SU-DHL-6 (cell line): ENCODE results near the gene NAT9.
A peak's percentile ranks its signal among the peaks of the same experiment; 100 is the strongest.

ENCODE experiments used
- H2AFZ ChIP-seq: fragments of 200-600 bp; sonication (generic); 2 replicates; pipeline ENCODE4 v1.6.1; 2014; ENCODE audit warnings: low read depth, mild to moderate bottlenecking, moderate library complexity, mixed read lengths, antibody characterized with exemption, low read length; ENCODE audit not compliant: severe bottlenecking
- H3F3A ChIP-seq: fragments of 200-600 bp; shearing (Covaris generic); 2 replicates; pipeline ENCODE4 v1.6.0; 2016; ENCODE audit warnings: antibody characterized with exemption, mild to moderate bottlenecking; ENCODE audit not compliant: insufficient read depth
- H3K27ac ChIP-seq: fragments of 200-600 bp; sonication (generic); 2 replicates; pipeline ENCODE4 v1.5.1; 2016; ENCODE audit warnings: low read depth, mild to moderate bottlenecking, low read length, moderate library complexity, mixed read lengths
- H3K27me3 ChIP-seq: fragments of 200-600 bp; sonication (generic), shearing (Covaris generic); 2 replicates; pipeline ENCODE4 v1.6.0; 2014; ENCODE audit warnings: mild to moderate bottlenecking, low read length
- H3K36me3 ChIP-seq: fragments of 200-600 bp; sonication (generic); 2 replicates; pipeline ENCODE4 v1.6.1; 2014; ENCODE audit warnings: mild to moderate bottlenecking, low read length, mixed read lengths
- H3K4me2 ChIP-seq: fragments of 300-600, 200-600 bp; shearing (Covaris generic), sonication (generic); 2 replicates; pipeline ENCODE4 v1.6.0; 2014; ENCODE audit warnings: low read length, low read depth, mild to moderate bottlenecking; ENCODE audit not compliant: poor library complexity, severe bottlenecking
- H3K4me3 ChIP-seq: fragments of 200-600 bp; sonication (generic); 2 replicates; pipeline ENCODE4 v1.5.1; 2014; ENCODE audit warnings: antibody characterized with exemption, low read length, mild to moderate bottlenecking, mixed read lengths; ENCODE audit not compliant: insufficient read depth, poor library complexity, severe bottlenecking
- H3K79me2 ChIP-seq: fragments of 200-600 bp; sonication (generic); 2 replicates; pipeline ENCODE4 v1.6.1; 2014; ENCODE audit warnings: mild to moderate bottlenecking, low read length, moderate library complexity; ENCODE audit not compliant: insufficient read depth
- H3K9ac ChIP-seq: fragments of 200-600 bp; sonication (generic); 2 replicates; pipeline ENCODE4 v1.7.0; 2014; ENCODE audit warnings: mild to moderate bottlenecking, low read length
- H3K9me2 ChIP-seq: fragments of 200-600 bp; sonication (generic); replicated peaks from 2 replicates; pipeline ENCODE4 v1.6.1; 2014; ENCODE audit warnings: low read length; ENCODE audit not compliant: insufficient read depth
- H3K9me3 ChIP-seq: fragments of 200-600 bp; sonication (generic); 2 replicates; pipeline ENCODE4 v1.6.1; 2014; ENCODE audit warnings: low read length, mixed read lengths; ENCODE audit not compliant: insufficient read depth
- H4K20me1 ChIP-seq: fragments of 200-600 bp; sonication (generic); 2 replicates; pipeline ENCODE4 v1.6.1; 2014; ENCODE audit warnings: low read depth, mild to moderate bottlenecking, antibody characterized with exemption, low read length, moderate library complexity, mixed read lengths
- EZH2phosphoT487 ChIP-seq: fragments of 200-600 bp; sonication (generic), shearing (Covaris generic); conservative IDR thresholded peaks from 2 replicates; pipeline ENCODE4 v1.6.1; 2018; ENCODE audit warnings: mild to moderate bottlenecking, antibody characterized with exemption, low read length, moderate library complexity, mixed read lengths
- TF ChIP-seq, protein P1 (sequence below): fragments of 200-600 bp; sonication (generic); IDR thresholded peaks from one replicate; pipeline ENCODE4 v1.5.1; 2017; ENCODE audit warnings: antibody characterized with exemption, mild to moderate bottlenecking, low read length, moderate library complexity; ENCODE audit not compliant: insufficient read depth, poor library complexity, severe bottlenecking

The NAT9 gene

DNA sequence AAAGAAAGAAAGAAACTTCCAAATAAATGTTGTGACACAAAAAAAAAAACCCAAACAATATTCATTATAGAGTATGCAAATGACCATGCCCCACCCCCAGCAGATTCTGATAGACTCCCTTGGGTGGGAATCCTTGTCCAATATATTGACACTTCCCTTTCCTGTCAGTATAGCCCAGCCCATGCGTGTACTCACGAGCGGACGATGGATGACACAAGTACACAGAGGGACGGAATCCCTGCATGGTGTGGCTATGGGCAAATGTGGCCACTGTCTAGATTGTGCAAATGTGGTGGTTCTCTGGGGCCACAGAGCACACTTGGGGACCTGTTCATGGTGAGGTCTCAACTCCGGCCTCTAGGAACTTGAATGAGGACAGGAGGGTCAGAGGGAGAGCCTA, 36.0 kb downstream of the NAT9 start:
- no peak for TF ChIP-seq EZH2phosphoT487
- TF ChIP-seq, protein P1, sequence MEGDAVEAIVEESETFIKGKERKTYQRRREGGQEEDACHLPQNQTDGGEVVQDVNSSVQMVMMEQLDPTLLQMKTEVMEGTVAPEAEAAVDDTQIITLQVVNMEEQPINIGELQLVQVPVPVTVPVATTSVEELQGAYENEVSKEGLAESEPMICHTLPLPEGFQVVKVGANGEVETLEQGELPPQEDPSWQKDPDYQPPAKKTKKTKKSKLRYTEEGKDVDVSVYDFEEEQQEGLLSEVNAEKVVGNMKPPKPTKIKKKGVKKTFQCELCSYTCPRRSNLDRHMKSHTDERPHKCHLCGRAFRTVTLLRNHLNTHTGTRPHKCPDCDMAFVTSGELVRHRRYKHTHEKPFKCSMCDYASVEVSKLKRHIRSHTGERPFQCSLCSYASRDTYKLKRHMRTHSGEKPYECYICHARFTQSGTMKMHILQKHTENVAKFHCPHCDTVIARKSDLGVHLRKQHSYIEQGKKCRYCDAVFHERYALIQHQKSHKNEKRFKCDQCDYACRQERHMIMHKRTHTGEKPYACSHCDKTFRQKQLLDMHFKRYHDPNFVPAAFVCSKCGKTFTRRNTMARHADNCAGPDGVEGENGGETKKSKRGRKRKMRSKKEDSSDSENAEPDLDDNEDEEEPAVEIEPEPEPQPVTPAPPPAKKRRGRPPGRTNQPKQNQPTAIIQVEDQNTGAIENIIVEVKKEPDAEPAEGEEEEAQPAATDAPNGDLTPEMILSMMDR: no peak
- H2AFZ ChIP-seq: no peak overlapping the region
- no peak overlapping the region for H3K27ac ChIP-seq
- no peaks in the 10 kb centered on the region for H3F3A ChIP-seq
- H3K36me3 ChIP-seq: no peaks in the 10 kb centered on the region
- H4K20me1 ChIP-seq: no peaks in the 10 kb centered on the region
- H3K9me3 ChIP-seq: no peaks in the 10 kb centered on the region
- no peaks in the 10 kb centered on the region for H3K79me2 ChIP-seq
- no peaks in the 10 kb centered on the region for H3K9me2 ChIP-seq
- no peak overlapping the region for H3K4me2 ChIP-seq
- H3K4me3 ChIP-seq: no peak overlapping the region
- H3K9ac ChIP-seq: no peak overlapping the region
- H3K27me3 ChIP-seq: no peaks in the 10 kb centered on the region

DNA sequence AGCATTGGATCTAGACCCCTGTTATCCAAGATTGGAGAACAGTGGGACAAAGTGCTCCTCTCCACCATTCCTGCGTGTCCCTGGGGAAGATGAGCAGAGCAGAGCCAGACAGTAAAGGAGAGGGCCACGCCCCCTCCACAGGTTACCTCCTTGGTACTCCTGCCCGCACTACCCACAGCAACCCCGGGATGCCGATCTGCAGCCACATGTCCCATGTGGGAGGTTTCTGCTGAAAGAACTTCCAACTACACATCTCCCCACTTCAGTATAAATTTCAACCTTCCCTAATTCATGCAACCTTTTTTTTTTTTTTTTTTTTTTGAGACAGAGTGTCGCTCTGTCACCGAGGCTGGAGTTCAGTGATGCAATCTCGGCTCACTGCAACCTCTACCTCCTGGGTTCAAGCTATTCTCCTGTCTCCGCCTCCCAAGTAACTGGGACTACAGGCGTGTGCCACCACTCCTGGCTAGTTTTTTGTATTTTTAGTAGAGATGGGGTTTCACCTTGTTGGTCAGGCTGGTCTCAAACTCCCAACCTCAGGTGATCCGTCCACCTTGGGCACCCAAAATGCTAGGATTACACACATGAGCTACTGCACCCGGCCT, 36.8 kb downstream of the NAT9 start:
- Histone ChIP-seq H3K36me3 (no peaks in the 10 kb centered on the region), H4K20me1 (no peaks in the 10 kb centered on the region), H2AFZ (no peak overlapping the region), H3K4me3 (no peak overlapping the region), H3K9me2 (no peaks in the 10 kb centered on the region), H3K27me3 (no peaks in the 10 kb centered on the region), H3F3A (no peaks in the 10 kb centered on the region), H3K4me2 (no peak overlapping the region), H3K79me2 (no peaks in the 10 kb centered on the region), H3K9ac (no peak overlapping the region), H3K9me3 (no peaks in the 10 kb centered on the region), H3K27ac (no peak overlapping the region)
- TF ChIP-seq, protein P1: no peak
- TF ChIP-seq EZH2phosphoT487: no peak

DNA sequence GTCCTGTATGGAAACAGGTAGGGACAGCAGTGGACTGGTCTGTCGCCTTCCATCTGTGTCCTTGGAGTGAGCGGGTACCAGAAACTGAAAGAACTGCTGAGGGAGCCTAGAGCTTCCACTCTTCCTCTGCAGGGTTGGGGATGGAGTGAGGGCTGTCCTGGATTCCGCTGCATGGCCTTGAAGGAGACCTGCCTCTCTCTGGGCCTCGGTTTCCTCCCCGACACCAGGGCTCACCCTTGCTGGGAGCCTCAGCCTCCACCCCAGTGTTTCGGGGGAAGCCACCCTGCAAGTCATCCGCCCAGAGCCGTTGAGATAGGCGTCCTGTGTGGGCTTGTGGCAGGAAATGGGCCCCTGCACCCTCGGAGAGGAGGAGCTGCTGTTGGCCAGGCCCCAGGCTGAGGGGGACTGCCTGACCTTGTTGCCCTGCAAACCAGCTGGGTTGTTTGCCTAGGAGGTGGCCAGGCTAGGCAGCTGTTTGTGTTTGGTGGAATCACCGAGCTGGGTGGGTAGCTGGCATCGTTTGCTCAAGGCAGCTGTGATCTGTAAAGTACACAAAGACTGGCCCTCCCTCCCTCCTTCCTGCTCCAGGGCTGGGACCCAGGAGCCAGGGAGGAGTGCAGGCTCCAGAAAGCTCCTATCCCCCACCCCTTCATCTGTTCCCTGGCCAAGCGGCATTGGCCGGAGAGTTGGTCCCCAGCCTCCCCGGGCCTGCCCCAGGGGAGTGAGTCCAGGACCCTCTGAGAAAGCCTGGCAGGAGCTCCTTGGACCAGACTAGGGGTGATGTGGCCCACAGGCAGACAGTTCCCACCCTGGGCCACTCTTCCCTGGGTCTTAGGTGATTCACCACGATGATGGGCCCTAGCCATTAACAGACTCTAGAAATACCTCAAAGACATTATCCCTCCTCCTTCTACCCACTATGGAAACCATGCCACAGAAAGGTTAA, 37.8 kb downstream of the NAT9 start:
- Histone ChIP-seq H2AFZ (no peak overlapping the region), H3F3A (no peaks in the 10 kb centered on the region), H3K27me3 (no peaks in the 10 kb centered on the region), H3K27ac (no peak overlapping the region), H3K4me3 (no peak overlapping the region), H4K20me1 (no peaks in the 10 kb centered on the region), H3K36me3 (no peaks in the 10 kb centered on the region), H3K9ac (no peak overlapping the region), H3K9me2 (no peaks in the 10 kb centered on the region), H3K79me2 (no peaks in the 10 kb centered on the region), H3K4me2 (peak overlapping the region; percentile 8), H3K9me3 (no peaks in the 10 kb centered on the region)
- TF ChIP-seq, protein P1: no peak
- TF ChIP-seq EZH2phosphoT487: no peak
